ENCODE data around the gene SAMD10. TPM values are rescaled to one million over a fixed set of nuclear protein-coding genes. Genes with fewer than 3 reads are reported as not detected.

Gene SAMD10
- total RNA-seq, result 1.2 and 1.4 TPM in 2 replicates

GRCh38 chr20:63979557-63980316 is at the start of gene SAMD10:
TSS of gene SAMD10 (minus strand) at chr20:63979642. CDS start at chr20:63979467, 175 bp downstream.

DNA sequence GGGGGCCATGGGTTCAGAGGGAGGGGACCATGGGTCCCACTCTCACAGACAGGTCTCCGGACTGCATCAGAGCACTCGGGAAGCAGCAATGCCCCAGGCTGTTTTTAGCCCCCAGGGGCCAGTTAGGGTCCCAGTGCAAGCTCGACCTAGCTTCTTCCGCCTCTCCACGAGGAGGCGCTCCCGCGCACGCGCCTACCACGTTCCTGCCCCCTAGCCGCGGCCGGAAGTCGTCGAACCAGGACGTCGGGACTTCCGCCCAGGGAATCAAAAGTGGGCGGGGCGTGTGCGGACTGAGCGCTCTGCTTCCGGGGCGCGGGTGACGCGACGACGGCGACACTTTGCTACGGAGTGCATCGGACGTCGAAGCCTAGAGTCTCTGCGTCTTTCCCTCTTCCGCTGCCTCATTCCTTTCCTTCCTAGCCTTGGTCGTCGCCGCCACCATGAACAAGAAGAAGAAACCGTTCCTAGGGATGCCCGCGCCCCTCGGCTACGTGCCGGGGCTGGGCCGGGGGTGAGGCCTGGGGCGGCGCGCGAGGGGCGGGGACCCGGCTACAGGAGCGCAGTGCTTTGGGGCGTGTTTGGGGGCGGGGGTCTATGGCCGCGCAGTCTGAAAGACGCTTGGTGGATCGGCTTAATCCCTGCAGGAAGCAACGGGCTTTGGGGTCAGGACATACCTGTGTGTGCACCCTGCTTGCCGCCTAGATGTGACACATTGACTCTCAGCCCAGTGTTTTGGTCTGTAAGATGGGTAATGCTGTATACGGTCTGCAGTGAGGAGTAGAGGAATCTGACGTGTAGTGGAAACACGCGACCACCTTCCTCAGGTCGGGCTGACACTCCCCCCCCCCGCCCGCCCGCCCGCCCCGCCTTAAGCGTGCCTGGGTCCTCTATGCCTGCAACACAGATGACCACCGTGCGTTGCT is 1.6 kb upstream of the SAMD10 start, which contains the start of gene PRPF6:
PRPF6 (plus strand) TSS at position 327 of the 923 bp plus-strand sequence; CDS start at position 441, 114 bp downstream.

DNA sequence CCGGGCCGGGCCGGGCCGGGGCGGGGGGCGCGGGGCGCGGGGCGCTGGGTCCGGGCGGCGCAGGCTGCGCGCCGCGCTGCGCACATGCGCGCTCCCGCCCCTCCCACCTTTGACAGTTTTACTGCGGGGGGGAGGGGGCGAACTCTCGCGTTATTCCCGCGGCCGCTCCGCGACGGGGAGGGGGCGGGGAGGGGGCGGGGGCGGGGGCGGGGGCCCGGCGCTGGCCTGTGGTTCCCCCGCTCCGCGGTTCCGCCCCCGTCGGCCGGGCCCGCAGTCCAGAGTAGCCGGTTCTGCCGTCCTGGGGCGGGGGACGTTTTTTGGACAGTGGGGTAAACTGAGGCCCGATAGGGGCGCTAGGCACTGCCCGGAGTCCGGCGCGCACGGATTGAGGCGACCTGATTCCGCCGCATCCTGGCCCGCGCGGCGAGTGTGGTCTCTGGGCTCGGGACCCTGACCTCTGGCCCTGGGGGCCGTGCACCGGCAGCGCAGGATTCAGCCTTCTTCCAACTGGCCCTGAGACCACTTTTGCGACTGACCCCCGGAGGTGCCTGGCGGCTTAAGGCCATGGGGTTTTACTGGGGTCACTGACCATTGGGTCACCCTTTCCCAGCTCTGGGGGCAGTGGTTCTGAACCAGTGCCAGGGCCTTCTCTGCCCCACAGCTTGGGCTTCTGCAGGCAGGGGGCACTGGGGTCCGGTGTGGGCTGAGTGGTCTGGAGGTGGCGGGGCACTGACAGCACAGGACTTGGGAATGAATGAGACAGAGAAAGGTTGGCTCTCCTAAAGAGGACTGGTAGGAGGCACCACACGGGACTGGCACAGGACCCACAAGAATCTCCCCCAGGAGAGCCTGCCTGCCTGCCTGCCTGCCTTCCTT is 9.4 kb downstream of the SAMD10 start, which contains the start of gene ZNF512B:
ZNF512B (minus strand) TSS at position 93 of the 876 bp plus-strand sequence. CDS start 1,980 bp downstream, outside the sequence.

GRCh38 chr20:63955827-63956663 is 23.4 kb downstream of the SAMD10 start, which contains the start of gene UCKL1:
TSS of gene UCKL1 (minus strand) at chr20:63956416. CDS start at chr20:63956372, 44 bp downstream.

Other genes starting within 250 kb of the SAMD10 start
- gene LIME1, start 243.0 kb downstream of the SAMD10 start, total RNA-seq, result 2.1 TPM in 2 replicates
- gene SLC2A4RG, start 239.9 kb downstream of the SAMD10 start, total RNA-seq, result 19.3 and 21.5 TPM in 2 replicates
- gene ZBTB46, start 148.4 kb downstream of the SAMD10 start, total RNA-seq, result 1.9 and 3.3 TPM in 2 replicates
- gene ABHD16B, start 118.1 kb downstream of the SAMD10 start, total RNA-seq, result not detected in 2 replicates
- 139 and 147 TPM in 2 replicates for gene TPD52L2, start 114.4 kb downstream of the SAMD10 start, total RNA-seq
- 61.3 and 81.0 TPM in 2 replicates for gene DNAJC5, start 84.5 kb downstream of the SAMD10 start, total RNA-seq
- 15.7 and 19.2 TPM in 2 replicates for gene UCKL1, start 23.2 kb downstream of the SAMD10 start, total RNA-seq
- gene ZNF512B, start 9.7 kb downstream of the SAMD10 start, total RNA-seq, result 7.0 and 7.2 TPM in 2 replicates
- gene PRPF6, start 1.5 kb upstream of the SAMD10 start, total RNA-seq, result 80.3 and 82.0 TPM in 2 replicates
- 0.75 and 1.1 TPM in 2 replicates for gene C20orf204, start 56.5 kb upstream of the SAMD10 start, total RNA-seq
- gene SOX18, start 70.0 kb upstream of the SAMD10 start, total RNA-seq, result 0.56 and 0.66 TPM in 2 replicates
- gene TCEA2, start 83.6 kb upstream of the SAMD10 start, total RNA-seq, result 28.1 and 29.8 TPM in 2 replicates
- gene RGS19, start 99.9 kb upstream of the SAMD10 start, total RNA-seq, result 5.7 and 8.0 TPM in 2 replicates
- 0.40 and 1.4 TPM in 2 replicates for gene OPRL1, start 100.4 kb upstream of the SAMD10 start, total RNA-seq
- not detected in 2 replicates for gene LKAAEAR1, start 104.8 kb upstream of the SAMD10 start, total RNA-seq
- not detected in 2 replicates for gene NPBWR2, start 127.9 kb upstream of the SAMD10 start, total RNA-seq
- not detected in 2 replicates for gene MYT1, start 184.8 kb upstream of the SAMD10 start, total RNA-seq

Measured in aortic smooth muscle cell (primary cell).